WERI-Rb-1 (cell line): Measurements from ENCODE around the gene LRRC53.
A peak's percentile ranks its signal among the peaks of the same experiment; 100 is the strongest.

ENCODE experiments used
- DNase-seq: peaks from one replicate; pipeline ENCODE4 v3.0.0-alpha.2; 2020
- H3K27ac ChIP-seq: fragments of 250-450 bp; sonication (Bioruptor Pico); 2 replicates; pipeline ENCODE4 v1.5.1; 2020; ENCODE audit warnings: mild to moderate bottlenecking, moderate library complexity
- H3K27me3 ChIP-seq: fragments of 250-450 bp; sonication (Bioruptor Pico); 2 replicates; pipeline ENCODE4 v1.5.1; 2021; ENCODE audit warnings: mild to moderate bottlenecking, low read depth, moderate library complexity; ENCODE audit not compliant: insufficient read depth, severe bottlenecking
- H3K36me3 ChIP-seq: fragments of 250-450 bp; sonication (Bioruptor Pico); 2 replicates; pipeline ENCODE4 v1.5.1; 2020; ENCODE audit warnings: mild to moderate bottlenecking, moderate library complexity
- H3K4me3 ChIP-seq: 2 replicates; pipeline ENCODE4 v1.5.1; 2011; ENCODE audit warnings: low read depth, mild to moderate bottlenecking, control low read depth, low read length
- H3K9me3 ChIP-seq: fragments of 250-450 bp; sonication (Bioruptor Pico); 2 replicates; pipeline ENCODE4 v1.5.1; 2021; ENCODE audit warnings: mild to moderate bottlenecking, moderate library complexity; ENCODE audit not compliant: severe bottlenecking
- CTCF ChIP-seq: IDR thresholded peaks from 2 replicates; pipeline ENCODE4 v1.5.1; 2011; ENCODE audit warnings: low read depth, mild to moderate bottlenecking, control low read depth, inconsistent platforms, low read length

LRRC53 gene, protein sequence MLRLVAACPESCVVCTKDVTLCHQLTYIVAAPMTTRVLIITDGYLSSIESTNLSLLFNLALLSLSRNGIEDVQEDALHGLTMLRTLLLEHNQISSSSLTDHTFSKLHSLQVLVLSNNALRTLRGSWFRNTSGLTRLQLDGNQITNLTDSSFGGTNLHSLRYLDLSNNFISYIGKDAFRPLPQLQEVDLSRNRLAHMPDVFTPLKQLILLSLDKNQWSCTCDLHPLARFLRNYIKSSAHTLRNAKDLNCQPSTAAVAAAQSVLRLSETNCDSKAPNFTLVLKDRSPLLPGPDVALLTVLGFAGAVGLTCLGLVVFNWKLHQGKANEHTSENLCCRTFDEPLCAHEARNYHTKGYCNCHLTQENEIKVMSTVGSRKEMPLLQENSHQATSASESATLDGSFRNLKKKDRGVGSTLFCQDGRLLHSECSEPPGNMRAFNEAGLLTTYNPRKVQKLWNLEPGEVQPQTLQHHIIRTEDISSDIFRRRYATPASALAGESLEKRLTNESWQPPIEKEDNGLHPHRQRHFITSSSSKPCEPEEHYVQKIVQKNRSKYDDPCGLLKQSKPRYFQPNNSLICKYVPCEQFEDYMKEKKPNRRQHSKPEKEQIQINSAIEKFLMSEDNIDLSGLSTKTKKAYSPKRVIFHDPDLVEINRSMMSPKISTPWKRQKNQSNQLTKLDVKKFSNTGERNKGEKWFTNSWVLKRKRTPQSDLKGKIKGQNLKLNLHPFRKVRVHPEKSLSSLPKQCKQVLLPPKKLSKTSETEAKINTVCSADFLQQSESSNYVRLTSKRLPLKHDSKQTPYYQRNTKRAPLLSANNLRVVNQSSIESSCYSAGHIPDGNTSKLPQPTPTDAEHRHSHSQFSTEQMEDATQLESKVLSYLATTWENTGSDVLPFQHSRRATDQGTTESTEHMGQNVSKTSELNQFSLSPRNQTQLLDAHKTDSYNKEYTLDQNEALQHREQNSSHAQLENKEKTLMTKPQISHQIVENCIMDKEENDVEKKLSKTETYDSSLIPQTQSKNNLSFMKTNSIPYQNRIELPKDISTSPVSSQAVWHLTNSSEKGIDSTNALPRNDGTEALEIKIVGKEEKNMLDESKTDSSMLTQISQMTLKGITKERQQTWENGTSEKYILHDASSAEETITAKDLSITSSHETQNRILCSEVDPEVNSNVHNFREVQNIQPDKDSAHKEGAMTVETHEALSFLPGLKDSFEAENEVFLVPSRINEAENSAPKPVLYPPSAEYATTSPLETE

DNA sequence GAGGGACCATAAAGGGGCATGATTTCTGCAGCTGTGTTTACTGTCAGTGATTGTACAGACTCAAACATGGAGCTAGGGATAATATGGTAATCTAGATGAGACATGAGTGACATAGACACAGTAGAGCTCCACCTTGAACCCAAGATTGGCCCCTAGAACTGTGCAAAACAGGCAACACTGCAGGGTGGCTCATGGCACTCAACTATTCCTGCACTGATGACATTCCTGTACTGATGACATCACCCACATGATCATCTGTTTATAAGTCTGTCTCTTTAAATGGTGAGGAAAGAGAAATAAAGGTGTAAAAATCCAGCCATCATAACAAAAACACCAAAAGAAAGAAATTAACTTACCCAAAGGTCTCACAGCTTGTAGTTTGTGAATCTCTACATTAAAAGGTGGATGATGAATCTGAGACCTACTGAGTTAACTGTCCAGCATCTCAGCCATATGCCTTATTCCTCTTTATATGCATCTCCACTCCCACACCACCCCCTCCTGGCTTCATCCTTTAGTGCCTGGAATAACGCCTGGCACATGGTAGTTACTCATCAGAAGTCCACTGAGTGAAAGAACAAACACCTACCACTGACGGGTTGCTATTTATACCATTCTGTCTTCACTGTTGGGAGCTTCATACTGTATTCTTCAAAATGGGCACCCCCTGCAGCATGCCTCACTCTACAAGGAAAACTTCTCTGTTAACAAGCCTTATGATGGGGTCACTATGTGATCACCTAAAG is at the start of gene LRRC53:
Gene LRRC53, minus strand, starts transcription at position 442 of the 746 bp plus-strand sequence. CDS start 29,262 bp downstream, outside the sequence.
- peak; percentile 19 for DNase-seq
- Histone ChIP-seq H3K4me3 (no peak within 1 kb of the TSS), H3K36me3 (no peaks in the 10 kb centered on the region), H3K27me3 (no peaks in the 10 kb centered on the region), H3K9me3 (no peaks in the 10 kb centered on the region), H3K27ac (no peak within 1 kb of the TSS)
- TF ChIP-seq CTCF = no peak

DNA sequence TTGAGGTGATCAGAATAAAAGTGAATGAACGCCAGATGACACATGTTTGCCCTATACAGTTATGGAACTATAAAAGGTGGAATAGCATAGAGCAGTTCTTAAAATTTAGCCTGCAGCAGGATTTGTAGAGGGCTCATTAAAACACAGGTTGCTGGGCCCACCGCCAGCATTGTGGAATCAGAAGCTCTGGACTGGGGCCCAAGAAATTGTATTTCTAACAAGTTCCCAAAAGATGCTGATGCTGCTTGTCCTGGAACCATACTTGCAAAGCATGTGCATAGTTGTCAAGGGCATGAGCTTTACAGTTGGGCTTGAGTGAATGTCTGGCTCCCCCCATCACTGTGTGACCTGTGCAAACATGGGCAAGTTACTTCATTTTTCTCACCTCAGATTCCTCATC is 37.5 kb upstream of the LRRC53 start:
- no peak overlapping the region for H3K27ac ChIP-seq
- H3K36me3 ChIP-seq = no peaks in the 10 kb centered on the region
- H3K9me3 ChIP-seq = no peaks in the 10 kb centered on the region
- no peak for TF ChIP-seq CTCF
- H3K4me3 ChIP-seq = no peak overlapping the region
- DNase-seq = no peak
- H3K27me3 ChIP-seq = no peaks in the 10 kb centered on the region

- no peak for DNase-seq
- no peak for TF ChIP-seq CTCF
Observed at GRCh38 chr1:74548961-74549750, 36.7 kb upstream of the LRRC53 start.

DNA sequence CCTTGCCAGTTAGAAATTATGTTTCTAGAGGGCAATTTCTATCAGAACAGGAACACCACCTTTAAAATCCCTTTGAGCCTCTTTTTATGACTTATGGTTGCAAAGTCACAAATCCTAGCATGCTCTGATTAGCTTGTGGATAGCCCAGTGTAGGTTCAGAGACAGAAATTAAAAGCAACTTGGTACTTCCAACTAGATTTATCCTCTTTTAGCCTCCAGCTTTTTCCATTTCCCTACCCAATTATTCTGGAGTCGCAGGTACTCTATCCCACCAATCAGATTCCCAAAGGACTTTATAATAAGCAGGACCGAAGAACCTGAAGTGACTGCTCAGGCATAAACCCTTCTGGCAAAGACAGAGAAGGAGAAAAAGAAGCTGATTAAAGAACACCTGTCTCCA is 33.4 kb upstream of the LRRC53 start:
- DNase-seq = no peak
- H3K36me3 ChIP-seq = no peaks in the 10 kb centered on the region
- H3K9me3 ChIP-seq = no peaks in the 10 kb centered on the region
- TF ChIP-seq CTCF = no peak
- no peaks in the 10 kb centered on the region for H3K27me3 ChIP-seq
- H3K4me3 ChIP-seq = no peak overlapping the region
- no peak overlapping the region for H3K27ac ChIP-seq

More at GRCh38 chr1:74548961-74549750, 36.7 kb upstream of the LRRC53 start:
- no peak overlapping the region for H3K27ac ChIP-seq
- H3K27me3 ChIP-seq = no peaks in the 10 kb centered on the region
- H3K36me3 ChIP-seq = no peaks in the 10 kb centered on the region
- no peak overlapping the region for H3K4me3 ChIP-seq
- no peaks in the 10 kb centered on the region for H3K9me3 ChIP-seq
